HG03575 (cell line): ENCODE data around the gene SLC7A8.

Experiments used
- ATAC-seq: cut with Tn5 transposase; IDR thresholded peaks from one replicate; pipeline ENCODE4 v1.9.1; 2021; ENCODE audit not compliant: unreplicated experiment, insufficient number of reproducible peaks, low FRiP score; ENCODE audit errors: extremely low read depth

The SLC7A8 gene

DNA sequence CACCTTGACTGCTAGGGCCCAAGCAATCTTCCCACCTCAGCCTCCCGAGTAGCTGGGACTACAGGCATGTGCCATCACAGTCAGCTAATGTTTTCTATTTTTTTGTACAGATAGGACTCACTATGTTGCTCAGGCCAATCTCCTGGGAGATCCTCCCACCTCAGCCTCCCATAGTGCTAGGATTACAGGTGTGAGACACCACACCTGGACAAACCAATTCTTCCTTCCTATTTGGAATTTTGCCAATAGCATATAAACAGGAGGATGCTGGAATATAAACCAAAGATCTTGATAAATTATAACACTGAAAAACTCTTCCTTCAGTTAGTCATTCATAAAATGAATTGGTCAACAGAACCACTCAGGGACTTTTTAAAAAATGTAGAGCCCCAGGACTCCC is 96.9 kb downstream of the SLC7A8 start:
- no peak for ATAC-seq

DNA sequence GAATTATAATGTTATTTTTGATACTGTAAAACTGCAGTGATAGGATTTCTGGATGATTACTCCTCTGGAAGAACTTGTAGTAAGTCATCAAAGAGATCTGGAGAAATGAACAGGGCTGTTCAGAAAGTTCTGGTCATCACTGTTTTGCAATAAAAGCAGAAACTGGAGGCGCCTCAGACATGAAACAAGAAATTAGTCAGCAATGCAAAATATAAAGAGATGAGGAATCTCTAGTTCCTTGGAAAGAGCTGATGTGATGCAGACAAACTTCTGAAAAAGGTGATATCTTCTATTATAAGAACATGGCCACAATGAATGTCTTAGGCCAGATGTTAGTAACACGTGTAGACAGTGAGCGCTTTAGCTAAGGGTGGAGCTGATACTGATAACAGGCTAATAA is 98.0 kb downstream of the SLC7A8 start:
- ATAC-seq, result no peak

DNA sequence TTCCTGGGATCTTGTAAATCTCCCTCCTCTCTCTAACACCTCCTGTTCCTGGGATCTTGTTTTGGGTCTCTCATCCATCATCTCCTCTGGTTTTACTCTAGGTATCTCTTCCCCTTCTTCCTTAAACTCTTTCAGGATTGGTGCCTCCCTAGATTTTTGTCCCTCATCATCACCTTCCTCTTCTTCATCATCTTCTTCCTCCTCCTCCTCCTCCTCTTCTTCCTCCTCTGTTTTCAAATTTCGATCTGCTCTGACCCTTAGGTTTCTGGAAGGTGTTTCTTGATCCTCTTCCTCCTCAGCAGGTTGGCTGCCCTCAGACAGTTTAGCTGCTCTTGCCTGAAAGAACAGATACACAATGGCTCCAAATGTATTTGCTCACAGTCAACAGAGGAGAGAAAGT is 103.0 kb downstream of the SLC7A8 start:
- no peak for ATAC-seq

DNA sequence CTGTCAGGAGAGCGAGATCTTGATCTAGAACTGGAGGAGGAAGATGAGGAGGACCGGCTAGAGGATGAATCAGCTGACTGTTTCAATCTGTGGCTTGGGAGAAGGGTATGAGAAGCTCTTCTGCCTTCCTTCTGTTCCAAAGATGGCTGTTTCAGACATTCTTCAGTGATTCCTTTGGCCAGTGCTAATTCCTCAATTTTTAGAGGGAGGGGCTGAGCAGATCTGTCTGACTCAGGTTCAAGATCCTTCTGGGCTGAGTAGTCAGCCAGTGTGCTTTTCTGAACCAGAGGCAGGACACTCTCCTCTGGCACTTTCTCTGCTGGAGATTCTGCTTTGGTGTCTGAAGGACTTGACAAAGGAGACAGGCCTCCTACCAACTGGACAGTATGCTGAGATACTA is 103.7 kb downstream of the SLC7A8 start:
- ATAC-seq, result no peak

DNA sequence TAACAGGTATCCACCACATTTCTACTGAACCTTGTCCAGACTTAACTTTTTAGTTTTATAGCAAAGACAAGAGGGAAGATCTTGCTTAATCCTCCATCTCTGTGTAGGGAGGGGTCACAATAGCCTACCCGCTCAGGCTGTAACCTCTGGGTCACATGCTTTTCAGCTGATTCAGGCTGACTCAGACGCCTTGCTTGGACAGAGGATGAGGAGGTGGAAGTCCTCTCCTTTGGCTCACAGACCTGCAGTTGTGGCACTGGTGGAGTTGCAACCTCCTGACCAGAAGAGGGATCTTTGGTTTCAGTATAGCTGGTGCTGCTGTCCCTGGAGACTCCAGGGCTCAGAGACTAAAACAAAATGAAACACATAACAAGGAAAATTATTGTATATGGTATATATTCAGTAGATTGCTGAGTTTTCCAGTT is 104.8 kb downstream of the SLC7A8 start:
- ATAC-seq, result no peak

DNA sequence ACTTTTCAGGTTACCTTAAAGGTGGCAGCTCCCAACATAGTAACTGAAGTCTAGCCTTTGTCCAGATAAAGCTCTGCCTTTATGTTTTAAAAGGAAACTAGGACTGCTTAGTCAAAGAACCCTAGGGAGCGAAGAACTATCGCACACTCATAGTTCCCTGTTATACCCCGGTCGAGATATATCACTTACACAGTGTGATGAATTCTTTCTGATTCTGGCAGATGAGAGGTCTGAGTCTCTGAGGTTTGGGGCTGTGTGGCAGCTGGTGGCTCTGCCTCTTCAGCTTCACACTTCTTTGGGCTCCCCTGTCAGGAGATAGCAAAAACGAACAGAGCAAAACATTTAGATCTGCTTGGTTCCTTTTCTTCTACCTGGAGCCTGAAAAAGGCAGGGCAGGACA is 105.5 kb downstream of the SLC7A8 start:
- ATAC-seq, result no peak

DNA sequence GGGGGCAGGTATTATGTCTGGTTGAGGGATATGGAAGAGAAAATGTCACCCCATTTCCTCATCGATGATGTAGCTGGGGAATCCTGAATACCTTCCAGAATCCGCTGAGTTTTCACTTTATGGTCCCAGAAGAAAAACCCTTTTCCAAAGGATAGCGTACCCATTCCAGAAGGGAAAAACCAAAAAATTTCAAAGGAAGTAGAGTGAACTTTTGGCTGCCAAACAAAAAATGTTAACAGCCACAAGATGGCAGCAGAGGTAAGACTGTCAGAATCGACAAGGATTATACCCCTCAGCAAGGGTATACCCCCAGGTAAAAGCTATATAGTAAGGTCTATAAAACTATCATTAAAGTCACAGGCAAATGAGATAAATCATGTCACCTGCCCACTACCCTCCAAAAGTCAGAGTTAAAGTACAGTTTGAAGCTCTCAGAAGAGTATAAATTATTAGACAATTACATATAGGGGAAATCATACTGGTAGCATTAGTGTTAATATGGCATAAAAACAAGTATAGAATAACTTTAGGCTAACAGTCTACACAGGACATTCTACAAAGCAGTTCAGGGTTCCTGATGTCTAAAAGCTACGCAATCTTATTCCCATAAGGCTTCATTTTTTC is 106.6 kb downstream of the SLC7A8 start:
- no peak for ATAC-seq
